HG03520 (cell line): Measurements from ENCODE around the gene NLGN1.
"Not testable (repeated sequence)": the region's sequence is repeated elsewhere in the genome, so short reads cannot be mapped to it uniquely, and the experiment has no call there.

Source experiments
- ATAC-seq: cut with Tn5 transposase; IDR thresholded peaks from one replicate; pipeline ENCODE4 v1.9.1; 2021; ENCODE audit warnings: mild to moderate bottlenecking, moderate library complexity; ENCODE audit not compliant: unreplicated experiment

Gene NLGN1

GRCh38 chr3:173429527-173429926 lies 32.0 kb downstream of the NLGN1 start:
- no peak for ATAC-seq

- ATAC-seq: no peak
These were observed 33.0 kb downstream of the NLGN1 start for GRCh38 chr3:173430576-173430975.

GRCh38 chr3:173439004-173439403 lies 41.5 kb downstream of the NLGN1 start:
- no peak for ATAC-seq

- ATAC-seq: no peak
These were observed 43.0 kb downstream of the NLGN1 start for GRCh38 chr3:173440514-173440913.

- not testable (repeated sequence) for ATAC-seq
These were observed 54.0 kb downstream of the NLGN1 start for GRCh38 chr3:173451561-173451960.

GRCh38 chr3:173463250-173463649 lies 65.7 kb downstream of the NLGN1 start:
- ATAC-seq: no peak

GRCh38 chr3:173465112-173465511 lies 67.6 kb downstream of the NLGN1 start:
- no peak for ATAC-seq

GRCh38 chr3:173465898-173466678 lies 68.5 kb downstream of the NLGN1 start:
- no peak for ATAC-seq

- ATAC-seq: no peak
These were observed 70.0 kb downstream of the NLGN1 start for GRCh38 chr3:173467501-173467900.

GRCh38 chr3:173473237-173473636 lies 75.7 kb downstream of the NLGN1 start:
- no peak for ATAC-seq

- ATAC-seq: no peak
These were observed 81.8 kb downstream of the NLGN1 start for GRCh38 chr3:173479301-173479700.

GRCh38 chr3:173501931-173502489 lies 104.5 kb downstream of the NLGN1 start:
- ATAC-seq: no peak

GRCh38 chr3:173502983-173503568 lies 105.5 kb downstream of the NLGN1 start:
- no peak for ATAC-seq

GRCh38 chr3:173510565-173510964 lies 113.0 kb downstream of the NLGN1 start:
- no peak for ATAC-seq

GRCh38 chr3:173513123-173513522 lies 115.6 kb downstream of the NLGN1 start:
- peak; percentile 63 for ATAC-seq

- ATAC-seq: peak; percentile 87
These were observed 131.6 kb downstream of the NLGN1 start for GRCh38 chr3:173529062-173529711.

- no peak for ATAC-seq
These were observed 134.1 kb downstream of the NLGN1 start for GRCh38 chr3:173531602-173532001.

GRCh38 chr3:173538410-173538809 lies 140.9 kb downstream of the NLGN1 start:
- ATAC-seq: peak; percentile 65

GRCh38 chr3:173545590-173545989 lies 148.0 kb downstream of the NLGN1 start:
- ATAC-seq: not testable (repeated sequence)

- no peak for ATAC-seq
These were observed 149.5 kb downstream of the NLGN1 start for GRCh38 chr3:173547070-173547469.

GRCh38 chr3:173548261-173548660 lies 150.7 kb downstream of the NLGN1 start:
- ATAC-seq: no peak

GRCh38 chr3:173552526-173552925 lies 155.0 kb downstream of the NLGN1 start:
- no peak for ATAC-seq
